Renal pelvis (tissue), 4 donors: ENCODE measurements around the gene PCDHA10. TPM values are rescaled to one million over a fixed set of nuclear protein-coding genes. Genes with fewer than 3 reads are reported as not detected.
A peak's percentile ranks its signal among the peaks of the same experiment; 100 is the strongest.
"Not testable (repeated sequence)": the region's sequence is repeated elsewhere in the genome, so short reads cannot be mapped to it uniquely, and the experiment has no call there.

Experiments
- DNase-seq: peaks from one replicate; pipeline ENCODE4 v3.0.0-alpha.2; 2013
- polyA plus RNA-seq, 3 donors: library from polyadenylated mRNA; unstranded; fragments of 120-200 nt; gene quantifications; one replicate each; pipeline ENCODE4 v1.2.1, GENCODE V29; 2013; ENCODE audit not compliant: insufficient read length in 3 of 3

Gene PCDHA10
- polyA plus RNA-seq, 3 donors = 0.33 to 0.59 (median 0.39) TPM

- no peak for DNase-seq
Measured at GRCh38 chr5:140840978-140841962, 14.4 kb upstream of the PCDHA10 start, which contains the start of gene PCDHA8. Gene PCDHA8 (plus strand): TSS chr5:140841187. CDS start chr5:140841322, 135 bp downstream.

GRCh38 chr5:140842798-140843733 lies 12.6 kb upstream of the PCDHA10 start:
- DNase-seq = no peak

- DNase-seq = not testable (repeated sequence)
Measured at GRCh38 chr5:140848139-140849102, 7.3 kb upstream of the PCDHA10 start, which contains the start of gene PCDHA9. Gene PCDHA9 (plus strand): TSS chr5:140848382. CDS start chr5:140848496, 114 bp downstream.

- not testable (repeated sequence) for DNase-seq
Measured at GRCh38 chr5:140849831-140850634, 5.7 kb upstream of the PCDHA10 start.

GRCh38 chr5:140857177-140857986 lies 1.7 kb downstream of the PCDHA10 start:
- no peak for DNase-seq

GRCh38 chr5:140857987-140858240 lies 2.2 kb downstream of the PCDHA10 start:
- DNase-seq = no peak

- no peak for DNase-seq
Measured at GRCh38 chr5:140862441-140863295, 7.0 kb downstream of the PCDHA10 start.

GRCh38 chr5:140868721-140869554 lies 13.2 kb downstream of the PCDHA10 start, which contains the start of gene PCDHA11:
Gene PCDHA11 (plus strand): TSS chr5:140868957. CDS start chr5:140869104, 147 bp downstream.
- DNase-seq = peak; percentile 1

GRCh38 chr5:140869555-140869886 lies 13.8 kb downstream of the PCDHA10 start:
- DNase-seq = no peak

- DNase-seq = no peak
Measured at GRCh38 chr5:140870221-140871201, 14.8 kb downstream of the PCDHA10 start.

- DNase-seq = no peak
Measured at GRCh38 chr5:140875085-140876065, 19.7 kb downstream of the PCDHA10 start, which contains the start of gene PCDHA12. Gene PCDHA12 (plus strand): TSS chr5:140875308. CDS start chr5:140875473, 165 bp downstream.

GRCh38 chr5:140876541-140877261 lies 21.0 kb downstream of the PCDHA10 start:
- not testable (repeated sequence) for DNase-seq

- no peak for DNase-seq
Measured at GRCh38 chr5:140877262-140877581, 21.5 kb downstream of the PCDHA10 start.
